GM21825 (cell line): ENCODE results near the gene STRN.
"Not testable (repeated sequence)": the region's sequence is repeated elsewhere in the genome, so short reads cannot be mapped to it uniquely, and the experiment has no call there.

ENCODE experiments used
- ATAC-seq: cut with Tn5 transposase; IDR thresholded peaks from one replicate; pipeline ENCODE4 v1.9.1; 2021; ENCODE audit warnings: mild to moderate bottlenecking, moderate library complexity; ENCODE audit not compliant: unreplicated experiment

The STRN gene

GRCh38 chr2:36963734-36964133 lies 2.6 kb downstream of the STRN start:
- ATAC-seq, result no peak

DNA sequence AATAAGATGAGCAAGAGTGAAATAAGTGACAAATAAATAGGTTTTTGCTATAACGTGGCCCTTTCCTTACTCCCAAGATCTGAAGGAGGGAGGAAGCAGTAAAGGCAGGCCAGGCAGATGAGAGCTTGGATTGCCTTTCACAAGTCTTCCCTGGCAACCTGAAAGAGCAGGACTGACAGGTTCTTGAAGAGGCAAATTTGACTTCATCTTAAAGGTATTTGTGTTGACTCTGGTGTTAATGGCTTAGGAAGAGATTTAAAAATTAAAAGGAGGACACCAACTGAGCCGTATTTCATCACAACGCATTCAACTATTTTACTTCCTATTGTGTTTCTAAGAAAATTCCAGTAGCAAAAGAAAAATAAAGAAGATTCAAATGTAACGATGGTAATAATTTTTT lies 3.2 kb downstream of the STRN start:
- no peak for ATAC-seq

DNA sequence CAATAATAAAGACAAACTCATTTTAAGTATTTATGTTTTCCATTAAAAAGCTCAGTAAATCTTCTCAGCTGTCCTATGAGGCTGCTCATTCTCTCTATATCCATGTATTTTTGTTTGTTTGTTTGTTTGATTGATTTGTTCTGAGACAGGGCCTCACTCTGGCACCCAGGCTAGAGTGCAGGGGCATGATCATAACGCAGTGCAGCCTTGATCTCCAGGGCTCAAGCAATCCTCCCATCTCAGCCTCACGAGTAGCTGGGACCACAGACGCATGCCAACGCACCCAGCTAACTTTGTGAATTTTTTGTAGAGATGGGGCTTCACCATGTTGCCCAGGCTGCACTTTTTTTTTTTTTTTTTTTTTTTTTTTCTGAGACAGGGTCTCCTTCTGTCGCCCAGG lies 5.6 kb downstream of the STRN start:
- no peak for ATAC-seq

- no peak for ATAC-seq
Measured at GRCh38 chr2:36960005-36960675, 6.2 kb downstream of the STRN start.

DNA sequence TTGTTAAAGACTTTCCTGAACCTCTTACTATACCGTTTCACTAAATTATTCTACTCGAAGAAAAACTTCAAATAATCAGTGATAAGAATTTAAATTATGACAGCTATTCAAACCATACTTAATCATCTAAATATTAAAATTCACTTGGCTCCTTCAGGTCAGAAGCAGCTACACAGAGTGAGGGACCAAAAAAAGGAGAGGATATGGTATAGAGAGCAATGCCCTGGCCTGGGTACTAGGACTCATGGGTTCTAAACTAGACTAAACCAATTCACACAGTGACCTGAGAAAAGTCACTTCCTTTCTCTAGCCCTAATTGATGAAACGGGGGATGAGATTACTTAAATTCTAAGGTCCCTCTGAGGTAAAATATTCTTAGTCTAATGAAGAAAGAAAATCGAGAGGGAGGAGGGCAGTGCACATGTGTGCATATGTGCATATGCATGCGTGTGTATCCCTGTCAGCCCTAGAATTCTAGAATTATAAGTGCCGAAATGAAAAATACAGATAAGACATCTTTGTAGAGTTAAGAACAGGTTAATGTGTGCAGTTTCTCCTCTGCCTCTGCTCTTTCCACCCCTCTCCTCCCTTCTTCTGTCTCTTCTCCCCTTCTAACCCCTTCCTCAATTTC lies 11.2 kb downstream of the STRN start:
- ATAC-seq, result no peak

DNA sequence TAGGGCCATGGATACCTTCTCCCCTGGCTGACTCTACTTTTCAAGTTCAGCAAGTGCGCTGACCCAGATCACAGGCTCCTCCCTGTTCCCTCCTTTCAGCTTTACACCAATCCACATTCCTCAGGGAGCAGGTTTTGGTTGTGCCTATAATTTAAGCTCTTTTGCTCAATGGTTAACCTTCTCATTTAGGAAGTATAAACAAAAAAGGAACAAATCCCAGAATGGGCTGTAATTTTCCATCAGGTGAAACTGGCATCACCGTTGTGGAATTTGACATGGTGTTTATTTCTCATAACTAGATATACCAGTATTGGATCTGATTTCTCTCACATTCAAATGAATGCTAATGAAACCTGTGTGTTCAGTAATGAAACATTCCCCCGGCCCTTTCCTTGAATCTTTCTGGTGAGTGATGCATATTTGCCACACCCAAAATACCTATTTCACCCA lies 13.6 kb downstream of the STRN start:
- no peak for ATAC-seq

DNA sequence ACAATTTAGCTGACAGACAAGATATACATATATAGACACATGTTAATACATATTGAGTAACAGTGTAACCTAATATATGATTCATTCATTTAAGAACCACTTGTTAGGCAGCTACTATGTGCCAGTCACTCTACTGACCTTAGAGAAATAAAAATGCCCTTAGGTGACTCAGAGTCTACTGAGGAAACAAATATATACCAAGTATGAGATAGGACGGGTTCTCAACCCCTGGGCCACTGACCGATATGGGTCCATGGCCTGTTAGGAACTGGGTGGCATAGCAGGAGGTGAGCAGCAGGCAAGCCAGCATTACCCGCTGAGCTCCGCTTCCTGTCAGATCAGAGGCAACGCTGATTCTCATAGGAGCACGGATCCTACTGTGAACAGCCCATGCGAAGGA lies 14.8 kb downstream of the STRN start:
- no peak for ATAC-seq

DNA sequence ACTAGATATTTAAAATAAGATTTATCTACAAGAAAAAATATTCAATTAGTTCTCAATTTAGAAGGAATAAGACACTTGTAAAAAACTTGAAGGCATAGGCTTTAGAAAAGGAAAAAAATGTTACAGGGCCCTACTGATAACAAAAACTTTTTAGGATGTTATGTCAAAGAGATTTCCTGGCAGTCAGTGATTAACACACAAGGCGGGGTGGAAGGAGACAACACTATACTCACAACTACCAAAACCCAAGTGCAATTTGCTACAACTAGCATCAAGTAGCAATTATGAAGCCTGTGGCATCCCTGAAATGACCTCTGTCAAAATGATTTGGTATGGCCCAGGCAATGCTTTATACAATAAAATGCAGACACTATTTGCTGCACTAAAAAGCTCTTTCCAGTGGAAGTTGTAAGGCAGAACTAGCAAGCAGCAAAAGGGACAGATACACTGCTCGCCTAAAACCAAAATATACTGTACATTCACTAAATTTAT lies 15.3 kb downstream of the STRN start:
- ATAC-seq, result no peak

DNA sequence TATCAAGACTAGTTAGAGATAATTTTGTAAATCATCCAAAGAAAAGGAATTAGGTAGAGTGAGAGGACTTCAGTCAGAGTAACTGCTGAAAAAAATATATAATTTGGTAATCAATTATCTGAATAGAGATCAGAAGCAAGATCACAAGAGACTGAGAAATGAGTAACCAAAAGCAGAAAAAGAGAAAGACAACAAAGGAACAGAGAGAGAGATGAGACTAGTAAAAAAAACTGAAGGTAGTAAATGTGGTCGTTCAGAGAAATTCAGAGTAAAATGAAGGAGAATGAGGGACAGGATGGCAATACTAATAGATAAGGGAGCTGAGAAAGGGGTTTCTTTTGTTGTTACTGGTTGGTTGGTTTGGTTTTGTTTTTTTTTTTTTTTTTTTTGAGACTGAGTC lies 16.5 kb downstream of the STRN start:
- ATAC-seq, result no peak

GRCh38 chr2:36945240-36945639 lies 21.1 kb downstream of the STRN start:
- not testable (repeated sequence) for ATAC-seq

GRCh38 chr2:36941867-36942266 lies 24.5 kb downstream of the STRN start:
- ATAC-seq, result no peak

GRCh38 chr2:36936526-36936925 lies 29.8 kb downstream of the STRN start:
- ATAC-seq, result not testable (repeated sequence)

DNA sequence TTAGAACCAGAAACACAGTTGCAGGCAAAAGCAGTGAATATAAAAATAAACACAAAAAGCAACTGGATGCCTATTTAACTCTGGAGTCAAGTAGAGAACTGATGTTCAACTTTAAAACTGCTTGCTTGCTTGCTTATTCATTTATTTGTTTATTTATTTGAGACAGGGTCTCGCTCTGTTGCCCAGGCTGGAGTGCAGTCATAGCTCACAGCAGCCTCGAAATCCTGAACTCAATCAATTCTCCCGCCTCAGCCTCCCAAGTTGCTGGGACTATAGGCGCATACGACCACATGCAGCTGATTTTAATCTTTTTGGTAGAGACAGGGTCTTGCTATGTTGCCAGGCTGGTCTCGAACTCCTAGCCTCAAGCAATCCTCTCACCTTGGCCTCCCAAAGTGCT lies 34.6 kb downstream of the STRN start:
- ATAC-seq, result not testable (repeated sequence)

DNA sequence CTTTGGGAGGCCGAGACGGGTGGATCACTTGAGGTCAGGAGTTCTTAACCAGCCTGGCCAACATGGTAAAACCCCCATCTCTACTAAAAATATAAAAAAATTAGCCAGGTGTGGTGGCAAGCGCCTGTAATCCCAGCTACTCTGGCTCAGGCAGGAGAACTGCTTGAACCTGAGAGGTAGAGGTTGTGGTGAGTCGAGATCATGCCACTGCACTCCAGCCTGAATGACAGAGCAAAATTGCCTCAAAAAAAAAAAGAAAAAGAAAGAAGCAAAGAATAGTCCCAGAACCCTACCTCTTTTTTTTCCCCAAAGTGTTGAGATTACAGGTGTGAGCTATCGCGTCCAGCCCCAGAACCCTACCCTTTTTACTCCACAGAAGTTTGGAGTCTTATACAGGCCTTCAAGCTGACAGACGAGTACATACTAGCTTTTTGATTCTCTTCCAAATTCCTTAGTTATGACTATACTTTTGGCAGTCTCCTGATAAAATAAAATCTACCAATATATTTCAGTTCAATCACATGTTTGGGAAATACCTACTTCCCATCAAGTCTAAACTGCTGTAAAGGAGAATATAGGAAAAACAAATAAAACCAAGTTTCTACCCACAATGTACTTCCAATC lies 35.4 kb downstream of the STRN start:
- ATAC-seq, result not testable (repeated sequence)

DNA sequence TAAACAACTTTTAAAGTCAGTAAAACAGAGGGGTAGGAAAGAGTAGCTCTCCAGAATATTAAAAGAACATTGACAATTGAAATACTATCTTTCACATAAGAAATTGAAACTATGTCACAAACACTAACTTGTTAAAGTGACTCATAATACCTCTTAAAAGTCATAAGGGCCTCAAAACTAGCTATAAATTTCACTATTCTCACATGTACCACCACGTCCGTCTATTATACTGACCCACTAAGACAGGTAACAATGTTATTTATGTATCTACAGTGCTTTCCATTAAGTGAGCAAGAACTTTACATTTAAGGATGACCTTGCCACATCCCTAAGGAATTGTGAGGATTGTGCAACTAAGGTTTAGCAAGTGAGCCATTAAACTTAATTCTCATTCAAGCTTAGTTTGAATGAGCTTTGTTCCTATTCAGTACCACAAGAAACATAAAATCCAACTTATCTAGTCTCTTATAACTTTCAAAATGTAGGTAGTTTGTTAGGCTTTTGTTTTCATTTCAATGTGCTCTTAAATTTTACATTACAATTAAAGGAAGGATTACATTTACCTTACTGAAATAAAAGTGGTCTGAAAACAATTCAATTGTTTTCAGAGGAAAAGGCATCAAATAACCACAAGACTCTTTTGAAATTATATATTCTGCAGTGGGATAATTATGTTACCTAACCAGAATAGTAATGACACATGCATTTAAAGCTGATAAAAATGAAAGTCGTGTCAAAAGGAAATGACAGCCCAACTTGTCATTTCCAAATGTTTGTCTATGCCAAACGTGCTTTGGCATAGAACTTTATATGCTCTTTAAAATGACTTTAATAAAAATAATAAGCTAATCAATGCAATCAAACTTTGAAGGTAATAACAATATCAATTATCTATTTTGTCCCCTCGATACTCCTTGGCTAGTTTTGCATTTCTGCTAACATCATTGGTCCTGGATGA lies 39.9 kb downstream of the STRN start:
- not testable (repeated sequence) for ATAC-seq

- ATAC-seq, result not testable (repeated sequence)
Measured at GRCh38 chr2:36922629-36923028, 43.7 kb downstream of the STRN start.

DNA sequence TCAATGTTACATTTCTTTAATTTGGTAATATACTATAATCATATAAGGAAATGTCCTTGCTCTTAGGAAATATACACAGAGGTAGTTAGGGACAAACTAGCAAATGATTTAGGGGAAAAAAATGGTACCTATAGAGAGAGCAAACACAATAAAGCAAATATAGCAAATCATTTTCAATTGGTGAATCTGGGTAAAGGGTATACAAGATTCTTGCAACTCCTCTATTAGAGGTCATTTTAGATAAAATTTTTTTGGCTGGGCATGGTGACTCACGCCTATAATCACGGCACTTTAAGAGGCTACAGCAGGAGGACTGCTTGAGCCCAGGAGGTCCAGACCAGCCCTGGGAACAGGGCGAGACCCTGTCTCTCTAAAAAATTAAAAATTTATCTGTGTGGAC lies 44.4 kb downstream of the STRN start:
- no peak for ATAC-seq

- ATAC-seq, result no peak
Measured at GRCh38 chr2:36919041-36919837, 47.1 kb downstream of the STRN start.

DNA sequence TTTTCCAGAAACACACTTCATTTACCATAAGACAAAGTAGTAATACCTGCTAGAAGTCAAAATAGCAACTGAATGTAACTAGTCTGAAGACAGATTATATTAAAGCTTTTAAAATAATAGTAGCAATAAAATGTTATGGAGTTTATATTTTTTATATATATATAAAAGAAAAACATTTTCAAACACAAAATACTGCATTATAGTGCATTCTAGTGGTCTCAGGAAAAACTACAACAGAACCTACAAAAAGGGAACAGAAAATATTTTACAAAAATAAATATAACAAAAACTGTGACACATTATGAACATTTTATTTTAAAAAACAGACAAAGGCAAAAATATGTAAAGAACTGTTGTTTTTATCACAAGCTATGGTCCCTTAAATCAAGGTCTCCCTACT lies 48.0 kb downstream of the STRN start:
- no peak for ATAC-seq

- ATAC-seq, result no peak
Measured at GRCh38 chr2:36915627-36916026, 50.7 kb downstream of the STRN start.
